HG03066 (cell line): ENCODE data around the gene GPAT2.
"Not testable (repeated sequence)": the region's sequence is repeated elsewhere in the genome, so short reads cannot be mapped to it uniquely, and the experiment has no call there.

Experiments
- ATAC-seq: cut with Tn5 transposase; IDR thresholded peaks from one replicate; pipeline ENCODE4 v1.9.1; 2021; ENCODE audit warnings: low read depth; ENCODE audit not compliant: unreplicated experiment

The GPAT2 gene

GRCh38 chr2:95990884-95991283 is 43.8 kb downstream of the GPAT2 start:
- not testable (repeated sequence) for ATAC-seq
